ENCODE measurements around the gene VAX1. TPM values are rescaled to one million over a fixed set of nuclear protein-coding genes. Genes with fewer than 3 reads are reported as not detected.

Gene VAX1
- total and polyA plus RNA-seq, 2 of the 4 experiments (the other 2 are of a cell fraction) = not detected

Small RNAs within 50 kb of the gene (microRNA-seq; reads per million reads assigned to microRNA genes)
- gene MIR3663 (ENCODE audit: insufficient read depth in 1 of 2, insufficient read length in 1 of 2, unreplicated experiment in 1 of 2) = 0 reads per million in 2 experiments

Small RNAs within 50 kb of the gene (small RNA-seq; reads per million reads assigned to genes)
- gene MIR3663 = 0 to 0.04 (median 0) reads per million in 5 experiments

Other genes with a start within 250 kb of the VAX1 start
- gene SHTN1, start 133.1 kb downstream of the VAX1 start, total RNA-seq (2012; rRNA removed) = 0.54 and 1.4 TPM in 2 replicates
- 1.9 and 2.3 TPM in 2 replicates for gene SHTN1, start 133.1 kb downstream of the VAX1 start, polyA plus RNA-seq (2012; rRNA removed)
- gene KCNK18, start 59.2 kb upstream of the VAX1 start, total RNA-seq (2012; rRNA removed) = not detected in 2 replicates
- not detected in 2 replicates for gene KCNK18, start 59.2 kb upstream of the VAX1 start, polyA plus RNA-seq (2012; rRNA removed)
- not detected in 2 replicates for gene SLC18A2, start 102.8 kb upstream of the VAX1 start, total RNA-seq (2012; rRNA removed)
- gene SLC18A2, start 102.8 kb upstream of the VAX1 start, polyA plus RNA-seq (2012; rRNA removed) = not detected in 2 replicates
- gene PDZD8, start 237.2 kb upstream of the VAX1 start, total RNA-seq (2012; rRNA removed) = 20.4 and 22.5 TPM in 2 replicates
- 11.3 and 11.7 TPM in 2 replicates for gene PDZD8, start 237.2 kb upstream of the VAX1 start, polyA plus RNA-seq (2012; rRNA removed)